ENCODE measurements around the gene DSTYK.

DNA sequence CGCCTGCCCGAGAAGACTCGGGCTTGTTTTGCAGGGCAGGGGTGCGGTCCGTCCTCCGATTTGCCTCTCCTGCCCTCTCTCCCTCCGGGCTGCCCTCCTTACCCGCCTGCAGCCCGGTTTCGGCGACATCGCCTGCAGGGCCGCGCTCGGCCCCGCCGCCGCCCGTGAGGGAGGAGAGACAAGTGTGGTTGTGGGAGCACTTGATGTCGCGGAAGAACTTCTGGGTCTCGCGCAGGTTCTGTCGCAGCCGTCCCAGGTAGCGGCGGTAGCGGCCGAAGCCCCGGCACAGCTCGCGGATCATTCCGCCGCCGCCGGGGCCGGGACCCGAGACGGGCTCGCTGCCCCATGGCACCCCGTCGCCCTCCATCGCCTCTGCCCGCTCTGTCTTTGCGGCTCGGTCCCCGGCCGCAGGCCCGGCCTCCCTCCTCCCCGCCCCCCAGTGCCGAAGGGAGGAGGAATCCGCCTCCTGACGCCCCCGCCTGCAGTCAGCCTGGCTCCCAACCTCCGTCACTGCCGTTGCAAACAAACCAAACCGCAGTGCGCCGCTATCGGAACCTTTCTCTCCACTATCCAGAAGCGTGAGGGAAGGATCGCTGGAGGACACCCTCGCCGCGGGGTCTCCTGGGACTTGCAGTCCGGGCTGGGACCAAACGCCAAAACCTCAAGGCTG lies at the start of gene DSTYK:
- TF ChIP-seq, protein P1, sequence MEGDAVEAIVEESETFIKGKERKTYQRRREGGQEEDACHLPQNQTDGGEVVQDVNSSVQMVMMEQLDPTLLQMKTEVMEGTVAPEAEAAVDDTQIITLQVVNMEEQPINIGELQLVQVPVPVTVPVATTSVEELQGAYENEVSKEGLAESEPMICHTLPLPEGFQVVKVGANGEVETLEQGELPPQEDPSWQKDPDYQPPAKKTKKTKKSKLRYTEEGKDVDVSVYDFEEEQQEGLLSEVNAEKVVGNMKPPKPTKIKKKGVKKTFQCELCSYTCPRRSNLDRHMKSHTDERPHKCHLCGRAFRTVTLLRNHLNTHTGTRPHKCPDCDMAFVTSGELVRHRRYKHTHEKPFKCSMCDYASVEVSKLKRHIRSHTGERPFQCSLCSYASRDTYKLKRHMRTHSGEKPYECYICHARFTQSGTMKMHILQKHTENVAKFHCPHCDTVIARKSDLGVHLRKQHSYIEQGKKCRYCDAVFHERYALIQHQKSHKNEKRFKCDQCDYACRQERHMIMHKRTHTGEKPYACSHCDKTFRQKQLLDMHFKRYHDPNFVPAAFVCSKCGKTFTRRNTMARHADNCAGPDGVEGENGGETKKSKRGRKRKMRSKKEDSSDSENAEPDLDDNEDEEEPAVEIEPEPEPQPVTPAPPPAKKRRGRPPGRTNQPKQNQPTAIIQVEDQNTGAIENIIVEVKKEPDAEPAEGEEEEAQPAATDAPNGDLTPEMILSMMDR (conservative IDR thresholded peaks at IDR 0.05; ENCODE audit: low read depth, low read length) = no peak
- no peak for TF ChIP-seq EZH2phosphoT487 (IDR thresholded peaks at IDR 0.05; ENCODE audit: borderline replicate concordance, low read length)
- no peak for TF ChIP-seq EZH2 (IDR thresholded peaks at IDR 0.05; ENCODE audit: low read length, unreplicated experiment)

All from PC-3 (cell line).